BJ (cell line): ENCODE results near the gene ATP11A. TPM values are rescaled to one million over a fixed set of nuclear protein-coding genes. Genes with fewer than 3 reads are reported as not detected.

ENCODE experiments used
- CTCF ChIA-PET: fragments of 350-600 bp; formaldehyde crosslinking; extraction: SDS; loops from one replicate; lab custom pipeline; 2021; ENCODE audit warnings: antibody characterized with exemption, inconsistent platforms; lab: Yijun Ruan, JAX
- POLR2A ChIA-PET: fragments of 300-600 bp; sonication (Branson Sonifier 250); formaldehyde crosslinking; extraction: SDS; loops from one replicate; lab custom pipeline; 2021; ENCODE audit warnings: antibody characterized with exemption; lab: Charles Lee
- DNase-seq: peaks from one replicate; pipeline ENCODE4 v3.0.0-alpha.2; 2011; ENCODE audit warnings: low read depth
- H3K27me3 ChIP-seq: 2 replicates; pipeline ENCODE4 v1.6.0; 2011; ENCODE audit warnings: low read length; ENCODE audit not compliant: control insufficient read depth, insufficient read depth
- H3K36me3 ChIP-seq: 2 replicates; pipeline ENCODE4 v1.5.1; 2011; ENCODE audit warnings: low read length; ENCODE audit not compliant: control insufficient read depth, insufficient read depth
- H3K4me3 ChIP-seq: 2 replicates; pipeline ENCODE4 v1.5.1; 2011; ENCODE audit warnings: low read depth, mild to moderate bottlenecking, control low read depth, low read length
- CTCF ChIP-seq: IDR thresholded peaks from 2 replicates; pipeline ENCODE4 v1.5.1; 2011; ENCODE audit warnings: low read depth, mild to moderate bottlenecking, control low read depth, inconsistent platforms, low read length, moderate library complexity; ENCODE audit not compliant: insufficient read depth
- polyA plus RNA-seq: library from polyadenylated mRNA; depleted of rRNA; stranded (reverse); fragments of >200 nt; gene quantifications from 2 replicates; pipeline ENCODE4 v1.2.3, GENCODE V29; 2011

ATP11A gene
- polyA plus RNA-seq, 1 experiment = 1.9 TPM

GRCh38 chr13:112819816-112820215, 130.0 kb downstream of the ATP11A start:
- no peak for DNase-seq
- no peak for TF ChIP-seq CTCF
- Histone ChIP-seq H3K27me3 (no peaks in the 10 kb centered on the region), H3K4me3 (no peak overlapping the region), H3K36me3 (no peaks in the 10 kb centered on the region; the same call in none of the 2 replicates)
- POLR2A ChIA-PET = no interaction called here
- CTCF ChIA-PET = no interaction called here

GRCh38 chr13:112820318-112820717, 130.5 kb downstream of the ATP11A start:
- H3K36me3 ChIP-seq = peaks cover 1% of the 10 kb centered on the region
- CTCF ChIA-PET = no interaction called here
- no peak for TF ChIP-seq CTCF
- no peak overlapping the region for H3K4me3 ChIP-seq
- no peak for DNase-seq
- no peaks in the 10 kb centered on the region for H3K27me3 ChIP-seq
- POLR2A ChIA-PET = no interaction called here

GRCh38 chr13:112821340-112822055, 131.7 kb downstream of the ATP11A start:
- CTCF ChIA-PET = interaction anchor here (1.0 kb wide), 1 partner anchor 9 kb away, joined by 3 read pairs; no protein-coding TSS in a partner anchor
- Histone ChIP-seq H3K27me3 (no peaks in the 10 kb centered on the region), H3K36me3 (peaks cover 1% of the 10 kb centered on the region), H3K4me3 (no peak overlapping the region)
- POLR2A ChIA-PET = no interaction called here
- DNase-seq = peak; percentile 11
- TF ChIP-seq CTCF = no peak

GRCh38 chr13:112822851-112823250, 133.0 kb downstream of the ATP11A start:
- Histone ChIP-seq H3K36me3 (peaks cover 4% of the 10 kb centered on the region), H3K27me3 (no peaks in the 10 kb centered on the region), H3K4me3 (no peak overlapping the region)
- no peak for TF ChIP-seq CTCF
- POLR2A ChIA-PET = no interaction called here
- CTCF ChIA-PET = no interaction called here
- no peak for DNase-seq

- ChIA-PET POLR2A (no interaction called here), CTCF (interaction anchor here (1.0 to 1.1 kb wide), 2 partner anchors 11 to 33 kb away, joined by 3 read pairs; no protein-coding TSS in a partner anchor)
- Histone ChIP-seq H3K27me3 (no peaks in the 10 kb centered on the region), H3K36me3 (peaks cover 4% of the 10 kb centered on the region), H3K4me3 (no peak overlapping the region)
- DNase-seq = no peak
- TF ChIP-seq CTCF = no peak
Observed at GRCh38 chr13:112824429-112824828, 134.6 kb downstream of the ATP11A start.
